Esophagus squamous epithelium (tissue), 4 donors: ENCODE measurements around the gene ZC3H10.
A peak's percentile ranks its signal among the peaks of the same experiment; 100 is the strongest.

ENCODE experiments used
- CTCF ChIP-seq, 6 experiments: fragments of 450-650 bp in 4 of 6; fragments of 200-600 bp in 2 of 6; sonication (generic) in 2 of 6; IDR thresholded peaks; one replicate each; pipeline ENCODE4 v1.5.1; 2016 to 2019; ENCODE audit warnings: antibody characterized with exemption in 6 of 6, mild to moderate bottlenecking in 4 of 6, moderate library complexity in 4 of 6
- POLR2A ChIP-seq, 4 donors: fragments of 450-650 bp; IDR thresholded peaks; one replicate each; pipeline ENCODE4 v1.6.1; 2017; ENCODE audit warnings: antibody characterized with exemption in 4 of 4, mild to moderate bottlenecking in 4 of 4, moderate library complexity in 3 of 4

GRCh38 chr12:56158029-56158925, 40.2 kb downstream of the ZC3H10 start, which contains the start of gene MYL6:
- peak in 3 of 4 donors; percentile 99 for TF ChIP-seq POLR2A (IDR thresholded peaks at IDR 0.05)
- TF ChIP-seq CTCF (IDR thresholded peaks at IDR 0.05), result peak in 2 of 6 experiments; percentile 13 to 14
